ENCODE measurements around the gene GALNT16. TPM values are rescaled to one million over a fixed set of nuclear protein-coding genes. Genes with fewer than 3 reads are reported as not detected.

GALNT16 gene
- total RNA-seq, 3 donors from 2014 or later = 0.16 TPM; not detected in 2

- no peaks in the 10 kb centered on the region for H3K4me1 Mint-ChIP-seq (ENCODE audit: low read depth)
- no peak for DNase-seq
- H3K36me3 Mint-ChIP-seq (ENCODE audit: insufficient read depth) = no peaks in the 10 kb centered on the region
- ATAC-seq = no peak
- no peak overlapping the region for H3K4me3 Mint-ChIP-seq
- peaks cover 3% of the 10 kb centered on the region for H3K27me3 Mint-ChIP-seq (ENCODE audit: low read depth)
- H3K9me3 Mint-ChIP-seq = no peaks in the 10 kb centered on the region
Measured at GRCh38 chr14:69323266-69323998, 63.5 kb downstream of the GALNT16 start.

- H3K9me3 Mint-ChIP-seq = no peaks in the 10 kb centered on the region
- ATAC-seq = no peak
- H3K27me3 Mint-ChIP-seq (ENCODE audit: low read depth) = peaks cover 3% of the 10 kb centered on the region
- no peaks in the 10 kb centered on the region for H3K36me3 Mint-ChIP-seq (ENCODE audit: insufficient read depth)
- H3K4me1 Mint-ChIP-seq (ENCODE audit: low read depth) = no peaks in the 10 kb centered on the region
- no peak overlapping the region for H3K4me3 Mint-ChIP-seq
- DNase-seq = no peak
Measured at GRCh38 chr14:69323999-69324282, 64.0 kb downstream of the GALNT16 start.

DNA sequence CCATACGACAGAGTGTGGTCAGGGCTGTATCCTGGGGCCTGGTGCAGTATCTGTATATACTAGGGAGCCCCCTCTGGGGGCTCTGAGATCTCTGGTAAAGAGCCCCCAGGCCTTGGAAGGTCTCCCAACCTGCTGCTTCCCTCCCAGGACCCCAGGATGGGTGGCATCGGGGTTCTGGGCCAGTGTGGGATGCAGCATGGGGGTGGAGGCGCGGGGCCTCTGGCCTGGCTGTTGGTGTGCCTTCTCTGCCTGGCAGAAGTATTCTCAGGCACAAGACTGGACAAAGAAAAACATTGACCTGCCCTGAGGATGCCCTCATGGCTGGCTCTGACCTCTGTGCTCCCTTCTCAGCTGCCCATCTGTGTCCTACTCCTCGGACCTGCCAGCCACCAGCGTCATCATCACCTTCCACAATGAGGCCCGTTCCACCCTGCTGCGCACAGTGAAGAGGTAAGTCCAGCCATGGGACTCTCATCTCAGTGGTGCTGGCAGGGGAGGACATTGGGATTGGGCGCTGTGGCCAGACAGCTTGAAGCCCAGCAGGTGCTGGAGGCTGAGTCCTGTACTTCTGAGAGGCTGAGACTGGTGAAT, 64.5 kb downstream of the GALNT16 start:
- Mint-ChIP-seq H3K27me3 (ENCODE audit: low read depth) (peaks cover 3% of the 10 kb centered on the region), H3K36me3 (ENCODE audit: insufficient read depth) (no peaks in the 10 kb centered on the region), H3K4me1 (ENCODE audit: low read depth) (no peaks in the 10 kb centered on the region), H3K4me3 (no peak overlapping the region), H3K9me3 (no peaks in the 10 kb centered on the region)
- ATAC-seq = no peak
- no peak for DNase-seq

DNA sequence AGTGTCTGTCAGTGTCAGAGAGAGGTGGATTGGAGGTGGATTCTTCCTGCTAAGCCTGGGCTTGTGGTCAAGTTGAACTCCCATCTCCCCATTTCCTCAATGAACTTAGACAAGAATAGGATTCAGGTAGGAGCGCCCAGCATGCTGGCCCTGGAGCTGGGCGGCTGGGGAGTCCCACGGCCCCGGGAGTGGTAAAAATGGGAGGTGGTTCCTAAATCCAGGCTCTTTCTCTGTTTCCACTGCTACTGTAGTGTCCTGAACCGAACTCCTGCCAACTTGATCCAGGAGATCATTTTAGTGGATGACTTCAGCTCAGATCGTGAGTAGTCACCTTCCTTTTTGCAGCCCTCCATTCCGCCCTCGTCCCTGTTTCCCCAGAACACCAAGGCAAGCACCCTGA, 65.1 kb downstream of the GALNT16 start:
- no peak overlapping the region for H3K4me3 Mint-ChIP-seq
- H3K9me3 Mint-ChIP-seq = no peaks in the 10 kb centered on the region
- ATAC-seq (no peak), DNase-seq (no peak)
- H3K4me1 Mint-ChIP-seq (ENCODE audit: low read depth) = no peaks in the 10 kb centered on the region
- H3K36me3 Mint-ChIP-seq (ENCODE audit: insufficient read depth) = no peaks in the 10 kb centered on the region
- H3K27me3 Mint-ChIP-seq (ENCODE audit: low read depth) = peaks cover 3% of the 10 kb centered on the region

GRCh38 chr14:69325646-69326265, 65.8 kb downstream of the GALNT16 start:
- DNase-seq = no peak
- Mint-ChIP-seq H3K27me3 (ENCODE audit: low read depth) (peaks cover 3% of the 10 kb centered on the region), H3K4me1 (ENCODE audit: low read depth) (no peaks in the 10 kb centered on the region)

DNA sequence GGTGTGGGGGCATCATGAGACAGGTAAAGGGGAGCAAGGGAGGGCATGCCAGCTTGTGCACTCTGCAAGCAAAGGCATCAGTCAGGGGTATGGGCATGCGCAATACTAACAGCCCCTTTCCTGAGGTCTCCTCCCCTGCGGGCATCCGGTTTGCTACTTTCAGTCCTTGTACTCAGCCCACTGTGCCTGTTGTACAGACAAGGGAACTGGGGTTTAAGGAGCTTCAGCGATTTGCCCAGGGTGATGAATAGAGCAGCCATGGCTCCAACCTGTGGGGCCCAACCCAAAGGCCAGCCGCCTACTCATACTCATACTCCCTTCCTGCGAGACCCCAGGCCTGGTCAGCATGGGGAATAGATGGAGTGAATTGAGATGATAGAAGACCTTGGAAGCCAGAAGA, 66.7 kb downstream of the GALNT16 start:
- DNase-seq (no peak), ATAC-seq (no peak)
- Mint-ChIP-seq H3K36me3 (ENCODE audit: insufficient read depth) (no peaks in the 10 kb centered on the region), H3K4me1 (ENCODE audit: low read depth) (no peaks in the 10 kb centered on the region), H3K4me3 (no peak overlapping the region), H3K27me3 (ENCODE audit: low read depth) (peaks cover 3% of the 10 kb centered on the region), H3K9me3 (no peaks in the 10 kb centered on the region)

More at GRCh38 chr14:69325646-69326265, 65.8 kb downstream of the GALNT16 start:
- no peaks in the 10 kb centered on the region for H3K36me3 Mint-ChIP-seq (ENCODE audit: insufficient read depth)
- H3K4me3 Mint-ChIP-seq = no peak overlapping the region
- ATAC-seq = no peak
- H3K9me3 Mint-ChIP-seq = no peaks in the 10 kb centered on the region

- no peak for DNase-seq
- no peak overlapping the region for H3K4me3 Mint-ChIP-seq
Measured at GRCh38 chr14:69327507-69327906, 67.5 kb downstream of the GALNT16 start.

GRCh38 chr14:69328317-69328716, 68.4 kb downstream of the GALNT16 start:
- no peak overlapping the region for H3K4me3 Mint-ChIP-seq
- H3K36me3 Mint-ChIP-seq (ENCODE audit: insufficient read depth) = no peaks in the 10 kb centered on the region
- ATAC-seq (no peak), DNase-seq (no peak)
- peaks cover 3% of the 10 kb centered on the region for H3K27me3 Mint-ChIP-seq (ENCODE audit: low read depth)
- no peaks in the 10 kb centered on the region for H3K4me1 Mint-ChIP-seq (ENCODE audit: low read depth)
- no peaks in the 10 kb centered on the region for H3K9me3 Mint-ChIP-seq

More at GRCh38 chr14:69327507-69327906, 67.5 kb downstream of the GALNT16 start:
- H3K36me3 Mint-ChIP-seq (ENCODE audit: insufficient read depth) = no peaks in the 10 kb centered on the region
- no peaks in the 10 kb centered on the region for H3K4me1 Mint-ChIP-seq (ENCODE audit: low read depth)
- H3K27me3 Mint-ChIP-seq (ENCODE audit: low read depth) = peaks cover 3% of the 10 kb centered on the region
- ATAC-seq = no peak
- H3K9me3 Mint-ChIP-seq = no peaks in the 10 kb centered on the region

DNA sequence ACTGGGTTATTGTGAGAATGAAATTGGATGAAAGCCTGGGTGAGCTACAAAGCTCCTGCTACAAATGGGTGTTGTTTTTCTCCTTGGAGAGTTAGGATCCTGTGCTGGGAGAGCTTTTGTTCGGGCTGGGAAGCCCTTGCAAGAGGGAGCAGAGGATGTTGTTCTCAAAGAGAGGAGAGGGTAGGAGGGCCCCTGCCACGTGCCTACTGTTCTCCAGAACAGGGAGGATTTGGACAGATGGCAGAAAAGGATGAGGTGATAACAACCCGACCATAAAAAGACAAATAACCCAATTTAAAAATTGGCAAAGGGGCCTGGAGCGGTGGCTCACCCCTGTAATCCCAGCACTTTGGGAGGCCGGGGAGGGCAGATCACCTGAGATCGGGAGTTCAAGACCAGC, 68.8 kb downstream of the GALNT16 start:
- no peak for DNase-seq
- Mint-ChIP-seq H3K27me3 (ENCODE audit: low read depth) (peaks cover under 1% of the 10 kb centered on the region), H3K36me3 (ENCODE audit: insufficient read depth) (no peaks in the 10 kb centered on the region), H3K4me1 (ENCODE audit: low read depth) (no peaks in the 10 kb centered on the region), H3K9me3 (no peaks in the 10 kb centered on the region), H3K4me3 (no peak overlapping the region)
- ATAC-seq = no peak

DNA sequence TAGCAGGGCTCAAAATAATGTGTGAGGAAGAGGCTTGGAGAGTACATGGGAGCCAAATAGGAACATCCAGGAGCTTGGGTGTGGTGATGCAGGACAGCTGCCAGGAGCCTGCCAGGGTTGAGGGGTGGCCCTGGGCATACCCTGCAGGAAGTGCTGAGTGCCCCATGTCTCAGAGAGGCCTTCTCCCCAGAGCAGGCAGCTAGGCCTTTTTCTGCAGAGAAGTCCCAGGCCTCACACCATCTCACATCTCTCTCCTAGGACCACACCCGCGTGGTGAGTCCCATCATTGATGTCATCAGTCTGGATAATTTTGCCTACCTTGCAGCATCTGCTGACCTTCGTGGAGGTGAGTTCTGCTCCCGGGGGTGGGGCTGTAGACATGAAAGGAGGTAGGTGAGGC, 71.2 kb downstream of the GALNT16 start:
- ATAC-seq (no peak), DNase-seq (no peak)
- H3K27me3 Mint-ChIP-seq (ENCODE audit: low read depth) = no peaks in the 10 kb centered on the region
- no peaks in the 10 kb centered on the region for H3K36me3 Mint-ChIP-seq (ENCODE audit: insufficient read depth)
- no peaks in the 10 kb centered on the region for H3K9me3 Mint-ChIP-seq
- H3K4me1 Mint-ChIP-seq (ENCODE audit: low read depth) = peaks cover 2% of the 10 kb centered on the region
- H3K4me3 Mint-ChIP-seq = no peak overlapping the region

- Mint-ChIP-seq H3K4me1 (ENCODE audit: low read depth) (peaks cover 2% of the 10 kb centered on the region), H3K9me3 (no peaks in the 10 kb centered on the region), H3K36me3 (ENCODE audit: insufficient read depth) (no peaks in the 10 kb centered on the region)
Measured at GRCh38 chr14:69332782-69333395, 72.9 kb downstream of the GALNT16 start.

GRCh38 chr14:69333791-69334337, 73.9 kb downstream of the GALNT16 start:
- DNase-seq (no peak), ATAC-seq (no peak)
- Mint-ChIP-seq H3K4me1 (ENCODE audit: low read depth) (peaks cover 2% of the 10 kb centered on the region), H3K27me3 (ENCODE audit: low read depth) (peaks cover 2% of the 10 kb centered on the region), H3K4me3 (no peak overlapping the region), H3K36me3 (ENCODE audit: insufficient read depth) (no peaks in the 10 kb centered on the region), H3K9me3 (no peaks in the 10 kb centered on the region)

More at GRCh38 chr14:69332782-69333395, 72.9 kb downstream of the GALNT16 start:
- no peak for DNase-seq
- Mint-ChIP-seq H3K27me3 (ENCODE audit: low read depth) (peaks cover 2% of the 10 kb centered on the region), H3K4me3 (no peak overlapping the region)
- ATAC-seq = no peak

- Mint-ChIP-seq H3K36me3 (ENCODE audit: insufficient read depth) (no peaks in the 10 kb centered on the region), H3K4me3 (no peak overlapping the region), H3K9me3 (no peaks in the 10 kb centered on the region), H3K27me3 (ENCODE audit: low read depth) (peaks cover 2% of the 10 kb centered on the region), H3K4me1 (ENCODE audit: low read depth) (peaks cover 2% of the 10 kb centered on the region)
- DNase-seq = no peak
- no peak for ATAC-seq
Measured at GRCh38 chr14:69334576-69334975, 74.6 kb downstream of the GALNT16 start.

DNA sequence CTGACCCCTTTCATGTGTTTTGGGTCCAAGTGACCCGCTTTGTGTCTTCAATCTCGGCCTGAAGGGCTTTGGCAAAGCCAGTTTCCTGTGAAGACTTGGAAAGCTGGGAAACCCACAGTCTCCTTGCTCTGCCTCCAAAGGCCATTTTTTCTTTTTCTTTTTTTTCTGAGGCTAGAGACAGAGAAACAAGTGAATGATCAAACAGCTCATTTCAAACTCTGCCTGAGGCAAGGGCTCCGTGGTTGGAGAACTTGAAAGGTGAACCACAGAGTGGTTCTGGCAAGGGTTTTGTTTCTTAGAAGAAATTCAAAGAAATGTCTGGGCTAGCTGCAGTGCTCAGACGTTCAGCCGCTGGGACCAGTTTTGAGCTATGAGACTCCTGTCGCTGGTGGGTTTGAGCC, 75.4 kb downstream of the GALNT16 start:
- DNase-seq (no peak), ATAC-seq (no peak)
- peaks cover 2% of the 10 kb centered on the region for H3K27me3 Mint-ChIP-seq (ENCODE audit: low read depth)
- no peaks in the 10 kb centered on the region for H3K9me3 Mint-ChIP-seq
- H3K4me3 Mint-ChIP-seq = no peak overlapping the region
- H3K4me1 Mint-ChIP-seq (ENCODE audit: low read depth) = peaks cover 2% of the 10 kb centered on the region
- no peaks in the 10 kb centered on the region for H3K36me3 Mint-ChIP-seq (ENCODE audit: insufficient read depth)

Measured in activated T-cell treated with anti-CD3 and anti-CD28 coated beads, Interleukin-2, amount 50 U/mL, for 4 hours (primary cell).